Neural cell (in vitro differentiated cells): ENCODE measurements around the gene PPIP5K1.
"Not testable (repeated sequence)": the region's sequence is repeated elsewhere in the genome, so short reads cannot be mapped to it uniquely, and the experiment has no call there.

Source experiments
- CTCF ChIP-seq: fragments of 450-650 bp; IDR thresholded peaks from 2 replicates; pipeline ENCODE4 v1.5.1; 2014; ENCODE audit warnings: antibody characterized with exemption, mild to moderate bottlenecking, moderate library complexity; ENCODE audit not compliant: poor library complexity, severe bottlenecking
- EP300 ChIP-seq: fragments of 450-650 bp; conservative IDR thresholded peaks from 2 replicates; pipeline ENCODE4 v1.6.1; 2014; ENCODE audit warnings: antibody characterized with exemption, mild to moderate bottlenecking, moderate library complexity; ENCODE audit not compliant: poor library complexity, severe bottlenecking
- EZH2 ChIP-seq: fragments of 200-600, 300-800 bp; shearing (Covaris generic), sonication (generic); IDR thresholded peaks from 2 replicates; pipeline ENCODE4 v1.6.1; 2014; ENCODE audit warnings: antibody characterized with exemption, low read length, borderline replicate concordance, mild to moderate bottlenecking; ENCODE audit not compliant: insufficient read depth, poor library complexity, severe bottlenecking
- MXI1 ChIP-seq: fragments of 450-650 bp; conservative IDR thresholded peaks from 2 replicates; pipeline ENCODE4 v1.6.1; 2014; ENCODE audit warnings: antibody characterized with exemption, mild to moderate bottlenecking; ENCODE audit not compliant: poor library complexity, severe bottlenecking
- RAD21 ChIP-seq: fragments of 450-650 bp; conservative IDR thresholded peaks from 2 replicates; pipeline ENCODE4 v1.6.1; 2014; ENCODE audit warnings: antibody characterized with exemption, mild to moderate bottlenecking, moderate library complexity
- SMC3 ChIP-seq: fragments of 450-650 bp; conservative IDR thresholded peaks from 2 replicates; pipeline ENCODE4 v1.6.1; 2014; ENCODE audit warnings: antibody characterized with exemption, mild to moderate bottlenecking, moderate library complexity; ENCODE audit not compliant: poor library complexity

GRCh38 chr15:43618700-43619099, 28.7 kb upstream of the PPIP5K1 start, which contains the start of gene STRC:
- not testable (repeated sequence) for TF ChIP-seq CTCF, EP300, MXI1, RAD21, SMC3, EZH2
